WERI-Rb-1 (cell line): Measurements from ENCODE around the gene GATA3.

ENCODE experiments used
- DNase-seq: peaks from one replicate; pipeline ENCODE4 v3.0.0-alpha.2; 2020
- H3K27ac ChIP-seq: fragments of 250-450 bp; sonication (Bioruptor Pico); 2 replicates; pipeline ENCODE4 v1.5.1; 2020; ENCODE audit warnings: mild to moderate bottlenecking, moderate library complexity
- H3K27me3 ChIP-seq: fragments of 250-450 bp; sonication (Bioruptor Pico); 2 replicates; pipeline ENCODE4 v1.5.1; 2021; ENCODE audit warnings: mild to moderate bottlenecking, low read depth, moderate library complexity; ENCODE audit not compliant: insufficient read depth, severe bottlenecking
- H3K36me3 ChIP-seq: fragments of 250-450 bp; sonication (Bioruptor Pico); 2 replicates; pipeline ENCODE4 v1.5.1; 2020; ENCODE audit warnings: mild to moderate bottlenecking, moderate library complexity
- H3K4me3 ChIP-seq: 2 replicates; pipeline ENCODE4 v1.5.1; 2011; ENCODE audit warnings: low read depth, mild to moderate bottlenecking, control low read depth, low read length
- H3K9me3 ChIP-seq: fragments of 250-450 bp; sonication (Bioruptor Pico); 2 replicates; pipeline ENCODE4 v1.5.1; 2021; ENCODE audit warnings: mild to moderate bottlenecking, moderate library complexity; ENCODE audit not compliant: severe bottlenecking
- TF ChIP-seq, protein P1 (sequence below): IDR thresholded peaks from 2 replicates; pipeline ENCODE4 v1.5.1; 2011; ENCODE audit warnings: low read depth, mild to moderate bottlenecking, control low read depth, inconsistent platforms, low read length

GATA3 gene

DNA sequence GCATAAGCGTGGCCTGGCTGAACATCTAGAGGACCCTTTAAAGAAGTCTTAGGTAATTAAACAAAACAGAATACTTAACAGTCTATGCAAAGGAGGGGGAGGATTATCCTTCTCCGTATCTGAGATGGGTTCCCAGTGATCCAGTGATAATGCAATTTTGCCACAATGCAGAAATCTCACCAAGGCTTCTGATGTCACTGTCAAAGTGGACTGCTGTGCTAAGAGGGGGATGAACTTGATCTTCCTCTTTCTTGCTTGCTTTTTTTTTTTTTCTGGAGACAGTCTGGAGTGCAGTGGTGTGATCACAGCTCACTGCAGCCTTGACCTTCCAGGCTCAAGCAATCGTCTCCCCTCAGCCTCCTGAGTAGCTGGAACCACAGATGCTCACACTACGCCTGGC, 30.8 kb downstream of the GATA3 start:
- H3K27me3 ChIP-seq = peaks cover 19% of the 10 kb centered on the region
- no peaks in the 10 kb centered on the region for H3K36me3 ChIP-seq
- TF ChIP-seq, protein P1, sequence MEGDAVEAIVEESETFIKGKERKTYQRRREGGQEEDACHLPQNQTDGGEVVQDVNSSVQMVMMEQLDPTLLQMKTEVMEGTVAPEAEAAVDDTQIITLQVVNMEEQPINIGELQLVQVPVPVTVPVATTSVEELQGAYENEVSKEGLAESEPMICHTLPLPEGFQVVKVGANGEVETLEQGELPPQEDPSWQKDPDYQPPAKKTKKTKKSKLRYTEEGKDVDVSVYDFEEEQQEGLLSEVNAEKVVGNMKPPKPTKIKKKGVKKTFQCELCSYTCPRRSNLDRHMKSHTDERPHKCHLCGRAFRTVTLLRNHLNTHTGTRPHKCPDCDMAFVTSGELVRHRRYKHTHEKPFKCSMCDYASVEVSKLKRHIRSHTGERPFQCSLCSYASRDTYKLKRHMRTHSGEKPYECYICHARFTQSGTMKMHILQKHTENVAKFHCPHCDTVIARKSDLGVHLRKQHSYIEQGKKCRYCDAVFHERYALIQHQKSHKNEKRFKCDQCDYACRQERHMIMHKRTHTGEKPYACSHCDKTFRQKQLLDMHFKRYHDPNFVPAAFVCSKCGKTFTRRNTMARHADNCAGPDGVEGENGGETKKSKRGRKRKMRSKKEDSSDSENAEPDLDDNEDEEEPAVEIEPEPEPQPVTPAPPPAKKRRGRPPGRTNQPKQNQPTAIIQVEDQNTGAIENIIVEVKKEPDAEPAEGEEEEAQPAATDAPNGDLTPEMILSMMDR = no peak

DNA sequence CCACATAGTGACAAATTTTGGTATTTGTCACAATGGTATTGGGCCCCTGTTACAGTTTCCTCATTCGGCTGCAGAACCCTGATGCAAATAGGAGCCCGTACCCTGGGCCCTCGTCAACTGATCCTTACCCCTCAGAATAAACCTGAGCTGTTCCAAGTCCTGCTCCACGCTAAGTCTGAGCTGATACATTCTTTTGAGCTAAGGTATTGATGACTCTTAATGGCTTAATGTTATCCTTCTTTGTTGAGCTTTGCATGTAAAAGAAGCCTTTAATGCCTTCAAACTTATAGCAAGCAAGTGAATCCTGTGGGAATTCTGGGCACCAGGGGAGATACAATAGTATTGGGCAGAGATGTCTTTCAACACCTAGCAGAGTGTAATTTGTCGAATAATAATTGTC, 31.8 kb downstream of the GATA3 start:
- Histone ChIP-seq H3K4me3 (no peak overlapping the region), H3K36me3 (no peaks in the 10 kb centered on the region), H3K27ac (no peak overlapping the region), H3K27me3 (peaks cover 14% of the 10 kb centered on the region), H3K9me3 (no peaks in the 10 kb centered on the region)
- TF ChIP-seq, protein P1 = no peak
- no peak for DNase-seq

More for the DNA sequence above, 30.8 kb downstream of the GATA3 start:
- DNase-seq = no peak
- H3K4me3 ChIP-seq = no peak overlapping the region
- H3K9me3 ChIP-seq = no peaks in the 10 kb centered on the region
- no peak overlapping the region for H3K27ac ChIP-seq

DNA sequence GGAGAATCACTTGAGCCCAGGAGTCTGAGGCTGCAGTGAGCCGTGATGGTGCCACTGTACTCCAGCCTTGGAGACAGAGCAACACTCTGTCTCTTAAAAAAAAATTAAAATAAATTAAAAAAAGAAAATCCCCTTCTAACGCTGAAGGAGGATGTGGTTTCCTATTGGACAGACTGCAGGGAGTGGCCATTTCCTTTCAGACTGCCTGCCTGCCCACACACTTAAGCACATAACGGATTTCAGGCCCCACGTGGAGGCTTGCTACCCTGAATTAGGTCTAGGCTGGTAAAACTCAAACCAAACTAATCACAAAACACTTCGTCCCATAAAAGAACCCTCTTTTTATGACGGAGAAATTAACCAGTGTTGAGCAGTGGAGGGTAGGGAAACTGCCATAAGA, 34.0 kb downstream of the GATA3 start:
- Histone ChIP-seq H3K36me3 (no peaks in the 10 kb centered on the region), H3K27me3 (peaks cover 15% of the 10 kb centered on the region), H3K27ac (no peak overlapping the region), H3K9me3 (no peaks in the 10 kb centered on the region), H3K4me3 (no peak overlapping the region)
- TF ChIP-seq, protein P1 = no peak
- DNase-seq = no peak

DNA sequence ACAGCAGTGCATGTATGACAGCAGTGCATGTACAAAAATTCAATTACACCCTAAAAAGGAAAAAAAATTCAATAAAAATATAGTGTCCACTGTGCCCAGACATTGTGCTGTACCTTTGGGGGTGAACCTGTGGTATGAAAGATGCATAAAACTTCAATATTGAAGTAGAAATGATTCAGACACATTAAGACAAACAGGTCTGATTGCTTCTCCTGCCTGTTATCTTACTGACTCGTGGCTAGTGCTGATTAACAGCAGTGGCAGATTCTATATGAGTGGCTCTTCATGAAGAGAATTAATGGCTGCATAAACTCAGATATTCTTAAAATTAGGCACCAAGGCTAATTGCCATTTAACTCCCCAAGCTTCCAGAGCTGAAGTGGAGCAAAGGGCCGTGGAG, 37.9 kb downstream of the GATA3 start:
- peaks cover 11% of the 10 kb centered on the region for H3K27me3 ChIP-seq
- no peaks in the 10 kb centered on the region for H3K9me3 ChIP-seq
- TF ChIP-seq, protein P1 = no peak
- no peak for DNase-seq
- no peaks in the 10 kb centered on the region for H3K36me3 ChIP-seq
- H3K27ac ChIP-seq = no peak overlapping the region
- no peak overlapping the region for H3K4me3 ChIP-seq

DNA sequence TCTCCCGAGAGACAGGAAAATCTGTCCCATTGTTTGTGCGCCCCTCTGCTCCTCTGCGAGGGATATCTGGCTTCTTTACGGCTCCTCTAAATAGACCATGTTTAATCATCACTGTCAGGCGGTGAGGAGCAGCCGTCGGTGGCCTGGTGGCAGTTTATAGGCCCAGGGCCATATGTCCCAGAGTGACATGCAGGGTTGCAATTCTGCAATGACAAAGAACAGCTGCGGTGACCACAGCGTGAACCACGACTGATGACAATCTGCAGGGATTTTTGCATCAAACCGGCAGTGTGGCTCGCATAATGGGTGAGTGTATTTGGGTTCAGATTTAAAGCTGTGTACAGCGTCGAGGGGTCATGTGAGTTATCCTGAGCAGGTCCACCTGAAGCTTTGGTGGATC, 41.5 kb downstream of the GATA3 start:
- no peaks in the 10 kb centered on the region for H3K9me3 ChIP-seq
- H3K27ac ChIP-seq = no peak overlapping the region
- H3K27me3 ChIP-seq = peaks cover 12% of the 10 kb centered on the region
- no peak for DNase-seq
- H3K36me3 ChIP-seq = no peaks in the 10 kb centered on the region
- H3K4me3 ChIP-seq = no peak overlapping the region
- TF ChIP-seq, protein P1 = no peak

DNA sequence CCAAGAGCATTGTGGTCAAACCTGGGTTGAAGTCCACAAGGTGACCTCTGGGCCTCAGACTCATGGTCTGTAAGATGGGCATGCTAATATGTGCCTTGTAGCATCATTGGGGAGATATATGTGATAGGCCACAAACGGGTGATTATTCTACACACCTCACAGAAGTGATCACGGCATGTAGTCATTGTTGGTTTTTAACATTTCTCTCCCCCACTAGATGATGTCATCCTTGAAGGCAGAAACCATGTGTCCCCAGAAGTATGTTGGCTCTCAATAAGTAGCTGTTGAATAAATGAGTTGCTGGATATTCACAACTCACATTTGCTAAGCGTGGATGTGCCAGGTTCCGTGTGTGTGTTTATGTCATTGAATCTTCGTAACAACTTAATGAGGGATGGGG, 42.4 kb downstream of the GATA3 start:
- H3K9me3 ChIP-seq = no peaks in the 10 kb centered on the region
- H3K27ac ChIP-seq = no peak overlapping the region
- TF ChIP-seq, protein P1 = no peak
- no peaks in the 10 kb centered on the region for H3K36me3 ChIP-seq
- peaks cover 10% of the 10 kb centered on the region for H3K27me3 ChIP-seq
- H3K4me3 ChIP-seq = no peak overlapping the region
- no peak for DNase-seq
